GM11168 (cell line): Measurements from ENCODE around the gene GASK1A.

ENCODE experiments used
- in situ Hi-C: fragments of 300-500 bp; cut with MboI; formaldehyde crosslinking; loops from one replicate; pipeline ENCODE4 v1.12.0; 2022; ENCODE audit warnings: low sequenced_read_pairs; ENCODE audit not compliant: unreplicated experiment

The GASK1A gene

DNA sequence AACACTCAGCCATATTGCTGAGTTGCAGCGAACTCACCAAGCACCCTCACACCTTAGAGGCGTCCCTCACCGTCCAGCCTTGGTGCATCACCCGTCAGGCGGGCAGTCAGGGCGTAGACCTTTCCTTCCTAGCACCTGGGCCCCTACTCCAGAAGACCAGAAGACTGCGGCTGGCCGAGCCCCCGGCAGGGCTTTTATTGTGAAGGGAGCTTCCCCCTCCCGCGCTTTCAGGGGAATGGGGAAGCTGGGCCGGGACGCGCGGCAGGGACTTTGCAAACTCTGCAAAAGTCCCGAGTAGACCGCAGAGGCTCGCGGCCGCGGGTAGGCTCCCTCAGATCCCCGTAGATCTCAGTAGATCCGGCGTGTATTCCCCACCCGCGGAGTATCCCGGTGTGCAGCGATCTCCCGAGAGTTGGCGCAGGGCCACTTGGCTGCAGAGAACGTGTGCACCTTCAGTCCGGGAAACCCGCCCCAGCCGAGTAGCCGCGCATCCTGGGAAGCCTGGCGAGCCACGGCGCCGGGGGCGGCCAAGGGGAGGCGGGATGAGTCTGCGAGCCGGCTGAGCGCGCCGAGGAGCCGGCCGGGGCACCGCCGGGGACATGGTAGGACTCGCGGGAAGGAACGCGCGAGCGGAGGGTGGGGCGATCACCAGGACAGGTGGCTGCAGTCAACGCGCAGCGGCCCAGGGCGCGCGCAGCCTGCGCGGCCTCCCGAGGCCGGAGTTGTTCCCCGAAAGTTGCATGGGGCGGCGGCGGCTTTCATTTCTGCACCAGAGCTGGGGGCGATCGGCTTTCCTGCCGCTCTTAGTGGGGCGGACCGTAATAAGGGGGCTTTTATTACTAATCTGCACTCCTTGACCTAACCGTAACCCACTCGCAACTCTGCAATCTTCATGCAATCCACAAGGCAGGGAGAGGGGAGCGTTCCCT lies at the start of gene GASK1A:
Gene GASK1A, plus strand, starts transcription at position 268 of the 929 bp plus-strand sequence. Its CDS starts 332 bp downstream, at position 600.
- in situ Hi-C loops: no loop called here

GRCh38 chr3:42934111-42934510 lies 45.0 kb upstream of the GASK1A start:
- in situ Hi-C loops: no loop called here

DNA sequence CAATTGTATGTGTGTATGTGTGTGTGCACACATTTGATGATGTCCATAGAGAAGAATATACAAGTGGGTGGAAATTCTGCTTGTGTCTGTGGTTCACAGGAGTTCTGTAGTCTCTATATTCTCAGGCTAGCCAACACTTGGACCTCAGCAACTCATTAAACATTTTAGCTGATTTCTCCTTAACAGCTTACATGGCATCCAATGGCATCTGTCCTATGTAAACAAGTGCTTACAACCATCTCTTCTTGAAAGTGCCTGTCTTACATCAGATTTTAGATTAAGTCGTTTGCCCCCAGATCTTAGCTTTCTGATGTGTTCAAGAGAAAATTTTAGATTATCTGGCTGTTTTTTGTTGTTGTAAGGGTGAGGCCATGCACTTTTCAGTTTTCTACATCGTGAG lies 44.2 kb upstream of the GASK1A start:
- in situ Hi-C loops: no loop called here

DNA sequence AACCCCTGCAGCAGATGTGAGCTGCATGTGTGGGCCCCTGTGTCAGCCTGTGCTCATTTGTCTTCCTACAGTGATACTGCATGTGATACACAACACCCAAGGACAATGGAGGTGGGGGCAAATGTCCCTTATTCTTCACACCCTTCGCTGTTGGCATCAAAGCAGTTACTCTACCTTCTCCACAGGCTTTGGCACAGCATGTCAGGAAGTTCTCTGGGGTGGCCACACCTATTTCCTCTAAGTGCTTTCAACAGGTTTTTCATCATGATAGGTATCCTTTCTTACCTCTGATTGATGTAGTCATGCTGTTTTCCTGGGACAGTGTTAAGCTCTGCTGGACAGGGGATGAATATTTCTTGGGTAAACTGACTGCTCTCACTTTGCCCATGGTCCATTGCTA lies 43.6 kb upstream of the GASK1A start:
- in situ Hi-C loops: no loop called here

GRCh38 chr3:42936157-42936981 lies 42.7 kb upstream of the GASK1A start:
- in situ Hi-C loops: no loop called here

- in situ Hi-C loops: no loop called here
Measured at GRCh38 chr3:42937334-42937733, 41.8 kb upstream of the GASK1A start.

DNA sequence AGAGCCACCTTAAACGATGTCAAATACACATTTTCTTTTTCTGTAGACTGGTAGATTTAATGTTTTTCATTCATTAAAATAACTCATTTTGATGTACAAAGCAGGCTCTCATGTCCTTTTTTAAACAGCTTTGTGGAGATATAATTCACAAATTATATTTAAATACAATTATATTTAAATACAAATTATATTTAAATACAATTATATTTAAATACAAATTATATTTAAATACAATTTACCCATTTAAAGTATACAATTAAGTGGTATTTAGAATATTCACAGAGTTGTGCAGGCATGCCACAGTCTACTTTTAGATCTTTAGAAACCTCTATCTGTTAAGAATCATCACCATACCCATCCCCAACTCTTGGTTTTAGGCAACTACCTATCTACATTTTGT lies 36.4 kb upstream of the GASK1A start:
- in situ Hi-C loops: no loop called here

DNA sequence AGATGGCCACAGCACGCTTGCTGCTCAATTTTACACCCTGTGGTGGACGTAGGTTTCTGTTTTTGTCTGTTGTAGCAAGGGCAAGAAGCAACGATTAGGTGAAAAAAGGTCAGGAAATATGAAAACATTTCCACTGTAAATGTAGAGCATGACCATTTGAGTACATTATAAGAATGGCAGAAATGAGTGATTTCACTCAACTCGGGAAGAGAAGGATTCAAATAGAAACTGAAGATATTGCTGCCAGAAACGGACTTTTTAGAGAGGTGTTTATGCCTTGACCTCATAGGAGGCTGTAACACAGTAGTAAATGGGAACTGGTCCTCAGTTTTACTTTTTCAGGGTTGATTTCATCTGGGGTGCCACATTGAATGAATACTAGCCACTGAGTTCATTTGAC lies 33.1 kb upstream of the GASK1A start:
- in situ Hi-C loops: no loop called here

DNA sequence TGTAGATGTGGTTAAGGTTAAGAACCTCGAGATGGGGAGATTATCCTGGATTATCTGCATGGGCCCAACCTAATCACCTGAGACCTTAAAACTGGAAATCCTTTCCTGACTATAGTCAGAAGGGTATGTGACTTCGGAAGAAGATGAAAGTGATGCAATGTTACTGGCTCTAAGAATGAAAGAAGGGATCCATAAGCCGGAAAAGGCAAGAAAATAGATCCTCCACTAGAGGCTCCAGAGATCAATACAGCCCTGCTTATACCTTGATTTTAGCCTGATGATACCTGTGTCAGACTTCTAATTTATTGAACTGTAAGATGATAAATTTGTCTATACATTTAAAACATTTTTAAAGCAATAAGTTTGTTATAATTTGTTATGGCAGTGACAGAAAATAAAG lies 21.5 kb upstream of the GASK1A start:
- in situ Hi-C loops: loop anchor here (25.0 kb wide), 1 partner anchor 555 kb away; no protein-coding TSS in a partner anchor

DNA sequence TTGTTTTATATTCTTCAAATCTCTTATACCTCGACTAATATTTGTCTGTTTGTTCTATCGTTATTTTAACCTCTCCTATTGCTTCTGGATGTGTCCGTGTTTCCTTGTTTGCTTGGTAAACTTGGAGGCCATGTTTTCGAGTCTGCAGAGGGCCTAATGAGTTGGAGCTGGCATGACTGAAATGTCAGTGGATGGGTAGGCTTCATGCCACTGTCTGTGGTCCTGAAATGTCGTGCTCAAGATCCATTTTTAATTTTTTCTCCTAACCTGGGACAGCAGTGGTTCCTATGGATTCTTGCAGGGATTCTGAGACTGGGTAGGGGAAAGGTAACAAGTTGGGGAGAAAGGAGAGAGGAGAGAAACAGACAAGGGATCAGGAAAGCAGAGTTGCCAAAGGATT lies 18.8 kb upstream of the GASK1A start:
- in situ Hi-C loops: loop anchor here (10.0 to 25.0 kb wide), 2 partner anchors 415 to 552 kb away; no protein-coding TSS in a partner anchor

DNA sequence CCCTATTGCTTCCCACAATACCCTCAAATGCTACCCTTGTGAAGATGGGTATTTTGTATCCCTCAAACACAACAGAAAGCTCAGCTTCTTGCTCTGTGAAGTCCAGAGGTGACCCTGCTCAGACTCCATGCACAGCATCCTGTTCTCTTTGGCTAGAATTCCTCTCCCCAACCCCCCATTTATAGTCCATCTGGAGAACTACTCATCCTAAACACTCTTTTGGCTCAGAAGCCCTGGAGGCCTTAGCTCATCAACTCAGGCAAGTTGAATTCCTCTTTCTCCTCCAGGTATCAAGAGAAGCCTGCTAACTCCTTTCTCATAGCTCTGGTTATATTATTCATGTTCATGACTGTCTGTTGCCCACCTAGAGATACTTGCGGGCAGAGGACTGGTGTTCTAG lies 18.3 kb upstream of the GASK1A start:
- in situ Hi-C loops: loop anchor here (10.0 to 25.0 kb wide), 2 partner anchors 414 to 552 kb away; no protein-coding TSS in a partner anchor

- in situ Hi-C loops: loop anchor here (10.0 to 25.0 kb wide), 2 partner anchors 413 to 551 kb away; no protein-coding TSS in a partner anchor
Measured at GRCh38 chr3:42961633-42962032, 17.5 kb upstream of the GASK1A start.

- in situ Hi-C loops: loop anchor here (10.0 to 25.0 kb wide), 2 partner anchors 412 to 549 kb away; no protein-coding TSS in a partner anchor
Measured at GRCh38 chr3:42963269-42963668, 15.8 kb upstream of the GASK1A start.

DNA sequence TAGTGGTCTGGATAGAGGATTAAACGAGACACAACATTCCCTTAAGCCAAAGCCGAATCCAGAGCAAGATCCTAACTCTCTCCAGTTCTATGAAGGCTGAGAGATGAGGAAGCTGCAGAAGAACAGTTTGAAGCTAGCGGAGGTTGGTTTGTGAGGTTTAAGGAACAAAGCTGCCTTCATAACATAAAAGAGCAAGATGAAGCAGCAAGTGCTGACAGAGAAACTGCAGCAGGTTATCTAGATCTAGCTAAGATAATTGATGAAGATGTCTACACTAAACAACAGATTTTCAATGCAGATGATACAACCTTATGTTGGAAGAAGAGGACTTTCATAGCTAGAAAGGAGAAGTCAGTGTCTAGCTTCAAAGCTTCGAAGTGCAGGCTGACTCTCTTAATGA lies 14.8 kb upstream of the GASK1A start:
- in situ Hi-C loops: loop anchor here (10.0 to 25.0 kb wide), 2 partner anchors 411 to 548 kb away; no protein-coding TSS in a partner anchor

- in situ Hi-C loops: loop anchor here (25.0 kb wide), 1 partner anchor 542 kb away; no protein-coding TSS in a partner anchor
Measured at GRCh38 chr3:42970557-42970956, 8.6 kb upstream of the GASK1A start.

GRCh38 chr3:42970976-42971772 lies 7.9 kb upstream of the GASK1A start:
- in situ Hi-C loops: loop anchor here (25.0 kb wide), 1 partner anchor 541 kb away; no protein-coding TSS in a partner anchor

- in situ Hi-C loops: loop anchor here (25.0 kb wide), 1 partner anchor 537 kb away; no protein-coding TSS in a partner anchor
Measured at GRCh38 chr3:42974906-42975305, 4.2 kb upstream of the GASK1A start.

DNA sequence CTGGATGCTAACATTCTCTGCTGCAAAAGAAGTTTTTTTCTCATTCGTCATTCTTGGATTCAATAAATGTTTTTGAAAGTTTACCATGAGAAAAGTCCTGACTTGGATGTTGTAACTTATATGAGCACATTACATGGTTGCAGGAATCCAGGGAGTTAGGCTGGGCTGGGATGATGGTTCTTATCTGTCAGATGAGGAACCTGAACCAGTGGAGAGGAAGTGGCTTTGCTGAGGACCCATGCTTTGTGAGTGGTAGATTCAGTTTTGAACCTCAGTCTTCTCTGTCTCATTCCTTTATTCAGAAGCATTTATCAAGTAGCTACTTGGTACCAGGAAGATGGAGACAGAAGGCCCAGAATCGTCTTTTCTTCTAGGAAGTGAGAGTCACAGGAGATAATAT lies 3.7 kb upstream of the GASK1A start:
- in situ Hi-C loops: no loop called here

- in situ Hi-C loops: no loop called here
Measured at GRCh38 chr3:42975955-42976354, 3.2 kb upstream of the GASK1A start.

DNA sequence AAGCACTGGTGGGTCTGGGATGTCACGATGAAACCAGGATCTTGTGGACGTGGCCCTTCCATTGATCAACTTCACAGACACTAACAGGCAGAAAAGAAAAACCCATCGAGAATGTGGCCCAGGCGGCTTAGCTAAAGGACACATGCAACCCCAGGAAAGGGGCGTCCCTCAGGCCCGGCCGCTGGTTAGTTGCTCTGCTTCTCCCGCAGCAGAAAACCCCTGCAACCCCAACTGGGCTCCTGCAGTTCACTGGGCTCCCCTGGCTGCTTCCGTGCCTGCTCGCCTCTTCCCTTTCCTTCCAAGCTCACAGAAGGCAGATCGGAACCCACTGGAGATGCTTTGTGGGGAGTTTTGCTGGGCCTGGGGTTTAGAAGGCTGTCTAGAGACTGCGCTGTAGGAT lies 1.1 kb downstream of the GASK1A start:
- in situ Hi-C loops: no loop called here
